GM12801 (cell line): ENCODE measurements around the gene RPRD2.

Source experiments
- TF ChIP-seq, protein P1 (sequence below): IDR thresholded peaks from one replicate; pipeline ENCODE4 v1.5.1; 2011; ENCODE audit warnings: control low read depth; ENCODE audit not compliant: insufficient read length; ENCODE audit errors: extremely low read depth

Gene RPRD2

DNA sequence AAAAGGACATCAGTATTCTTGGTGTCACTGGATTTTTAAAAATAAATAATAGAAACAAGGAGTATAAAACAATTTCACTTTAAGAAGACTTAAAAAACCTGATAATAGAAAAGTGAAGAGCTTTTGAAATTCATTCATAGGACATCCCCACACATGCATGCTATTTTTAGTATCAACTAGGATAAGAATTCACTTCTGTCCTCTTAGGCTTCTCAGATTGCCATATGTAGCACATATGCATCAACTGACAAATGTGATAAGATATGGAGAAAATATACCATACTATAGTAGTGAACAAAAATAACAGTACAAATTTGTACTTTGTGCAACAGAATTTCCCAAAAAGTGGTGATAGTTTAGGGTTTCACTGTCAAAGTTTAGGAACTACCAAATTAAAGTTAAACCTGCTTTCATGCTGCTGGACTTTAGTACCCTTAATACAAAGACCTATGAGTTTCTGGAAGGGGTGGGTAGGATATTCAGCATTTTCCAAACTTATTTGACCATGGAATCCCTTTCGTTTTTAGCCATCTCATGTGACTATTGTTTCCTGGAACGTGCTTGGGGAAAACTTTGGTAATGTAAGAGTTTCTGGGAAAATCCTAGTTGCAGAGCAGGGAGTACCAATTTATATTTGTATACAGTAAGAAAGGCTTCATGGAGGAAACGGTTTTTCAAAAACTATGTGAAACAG is 19.8 kb downstream of the RPRD2 start:
- TF ChIP-seq, protein P1, sequence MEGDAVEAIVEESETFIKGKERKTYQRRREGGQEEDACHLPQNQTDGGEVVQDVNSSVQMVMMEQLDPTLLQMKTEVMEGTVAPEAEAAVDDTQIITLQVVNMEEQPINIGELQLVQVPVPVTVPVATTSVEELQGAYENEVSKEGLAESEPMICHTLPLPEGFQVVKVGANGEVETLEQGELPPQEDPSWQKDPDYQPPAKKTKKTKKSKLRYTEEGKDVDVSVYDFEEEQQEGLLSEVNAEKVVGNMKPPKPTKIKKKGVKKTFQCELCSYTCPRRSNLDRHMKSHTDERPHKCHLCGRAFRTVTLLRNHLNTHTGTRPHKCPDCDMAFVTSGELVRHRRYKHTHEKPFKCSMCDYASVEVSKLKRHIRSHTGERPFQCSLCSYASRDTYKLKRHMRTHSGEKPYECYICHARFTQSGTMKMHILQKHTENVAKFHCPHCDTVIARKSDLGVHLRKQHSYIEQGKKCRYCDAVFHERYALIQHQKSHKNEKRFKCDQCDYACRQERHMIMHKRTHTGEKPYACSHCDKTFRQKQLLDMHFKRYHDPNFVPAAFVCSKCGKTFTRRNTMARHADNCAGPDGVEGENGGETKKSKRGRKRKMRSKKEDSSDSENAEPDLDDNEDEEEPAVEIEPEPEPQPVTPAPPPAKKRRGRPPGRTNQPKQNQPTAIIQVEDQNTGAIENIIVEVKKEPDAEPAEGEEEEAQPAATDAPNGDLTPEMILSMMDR = no peak

DNA sequence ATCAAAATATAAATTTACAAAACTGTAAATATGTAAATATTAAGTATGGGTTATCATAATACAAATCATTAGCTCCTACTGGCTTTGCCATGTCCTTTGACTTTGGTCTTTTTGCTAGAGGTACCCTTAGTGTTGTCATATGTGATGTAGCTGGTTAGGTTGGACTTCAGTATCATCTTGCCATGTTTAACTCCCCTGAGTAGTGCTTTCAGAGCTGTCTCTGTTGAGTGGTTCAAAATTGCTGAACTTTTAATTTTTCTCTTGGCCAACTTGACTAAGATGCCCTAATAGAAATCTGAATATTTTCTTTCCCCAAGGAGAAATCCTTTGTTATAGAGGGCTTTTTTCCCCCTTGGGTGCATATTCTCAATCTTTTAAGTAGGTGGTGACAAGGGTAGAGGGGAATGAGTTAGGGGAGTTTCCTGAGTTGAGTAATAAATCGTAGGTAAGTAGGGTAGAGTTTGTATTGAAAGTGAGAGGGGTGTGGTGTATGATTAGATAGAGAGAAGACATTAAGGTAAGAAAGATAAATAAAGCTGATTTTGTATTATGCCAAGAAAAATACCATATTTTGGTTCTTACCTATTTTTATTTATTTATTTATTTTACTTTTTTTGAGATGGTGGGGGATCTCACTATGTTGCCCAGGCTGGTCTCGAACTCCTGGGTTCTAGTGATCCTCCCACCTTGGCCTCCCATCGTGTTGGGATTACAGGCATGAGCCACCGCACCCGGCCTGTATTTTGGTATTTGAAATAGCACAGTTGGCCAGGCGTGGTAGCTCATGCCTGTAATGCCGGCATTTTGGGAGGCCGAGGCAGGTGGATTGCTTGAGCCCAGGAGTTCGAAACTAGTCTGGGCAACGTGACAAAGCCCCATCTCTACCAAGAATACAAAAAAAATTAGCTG is 21.8 kb downstream of the RPRD2 start:
- TF ChIP-seq, protein P1 = no peak

DNA sequence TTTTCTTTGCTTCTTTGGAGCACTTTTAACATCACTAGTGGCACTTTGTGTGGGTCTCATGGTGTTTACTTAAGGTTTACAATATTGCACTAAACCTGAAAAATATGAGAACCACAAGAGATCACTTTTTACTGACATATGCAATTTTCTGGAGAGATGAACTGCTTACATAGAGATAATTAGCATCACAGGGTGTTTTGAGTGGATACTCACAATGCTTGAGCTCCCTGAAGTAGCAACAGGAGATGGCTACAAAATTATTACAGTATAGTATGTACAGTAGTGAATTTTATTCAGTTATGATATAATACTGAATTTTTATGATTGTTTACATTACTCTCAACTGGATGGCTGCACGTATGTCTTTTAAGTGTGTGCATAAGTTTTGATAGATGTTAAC is 22.6 kb downstream of the RPRD2 start:
- TF ChIP-seq, protein P1 = no peak

DNA sequence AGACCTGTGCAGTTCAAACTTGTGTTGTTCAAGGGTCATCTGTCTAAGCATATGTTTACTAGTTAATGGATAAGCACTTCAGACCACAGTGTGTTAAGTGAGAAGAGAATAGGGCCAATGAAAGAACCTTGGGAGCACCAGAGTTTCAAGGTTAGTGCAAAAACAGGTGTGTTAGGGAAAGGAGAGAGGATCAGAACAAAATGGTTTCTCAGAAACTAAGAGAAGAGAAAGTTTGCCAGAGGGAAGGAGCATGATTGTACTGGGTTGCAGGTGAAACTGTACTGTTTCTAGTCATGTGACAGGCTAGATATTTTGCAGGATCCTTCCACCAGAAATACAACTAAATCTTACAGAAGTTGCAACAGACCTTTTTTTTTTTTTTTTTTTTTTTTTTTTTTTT is 23.3 kb downstream of the RPRD2 start:
- TF ChIP-seq, protein P1 = no peak

DNA sequence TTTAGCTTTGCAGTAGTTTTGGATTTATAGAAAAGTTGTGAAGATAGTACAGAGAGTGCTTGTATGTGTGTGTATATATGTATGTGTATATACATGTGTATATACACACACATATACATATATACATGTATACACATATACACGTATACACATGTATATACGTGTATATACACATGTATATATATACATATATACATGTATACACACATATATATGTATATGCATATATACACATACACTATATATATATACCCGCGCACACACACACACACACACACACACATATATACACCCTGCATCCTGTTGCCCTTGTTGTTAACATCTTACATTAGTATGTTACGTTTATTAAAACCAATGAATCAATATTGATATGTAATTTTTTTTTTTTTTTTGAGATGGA is 24.3 kb downstream of the RPRD2 start:
- TF ChIP-seq, protein P1 = no peak

DNA sequence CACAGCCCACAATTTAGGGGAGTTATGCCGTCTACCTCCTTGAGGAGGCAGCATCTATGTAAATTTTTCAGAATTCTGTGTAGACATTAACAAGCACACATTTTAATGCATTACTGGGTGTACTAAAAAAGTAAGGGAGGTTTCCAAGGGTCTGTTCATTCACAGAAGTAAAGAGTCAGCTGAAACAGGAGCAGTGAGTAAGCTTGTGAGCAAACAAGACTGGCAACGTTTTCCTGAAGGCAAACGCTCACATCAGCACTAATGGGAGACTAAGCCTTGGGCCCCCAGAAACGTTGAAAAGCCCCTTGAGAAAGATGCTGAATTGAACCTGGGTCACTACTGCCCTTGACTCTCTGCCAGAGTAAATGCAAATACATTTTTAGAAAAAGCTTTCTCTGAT is 25.7 kb downstream of the RPRD2 start:
- TF ChIP-seq, protein P1 = no peak

DNA sequence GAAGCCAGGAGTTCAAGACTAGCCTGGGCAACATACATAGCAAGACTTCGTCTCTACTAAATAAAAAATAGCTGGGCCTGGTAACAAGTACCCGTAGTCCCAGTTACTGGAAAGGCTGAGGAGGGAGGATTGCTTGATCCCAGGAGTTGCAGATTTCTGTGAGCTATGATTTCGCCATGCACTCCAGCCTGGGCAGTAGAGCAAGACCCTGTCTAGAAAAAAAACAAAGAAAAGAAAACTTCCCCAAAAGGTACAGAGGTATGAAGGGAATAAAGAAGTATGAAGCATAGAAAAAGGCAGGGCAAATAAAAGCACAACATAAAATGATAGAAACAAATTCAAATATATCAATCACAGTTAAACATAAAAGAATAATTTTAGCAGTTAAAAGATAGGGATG is 28.7 kb downstream of the RPRD2 start:
- TF ChIP-seq, protein P1 = no peak
